ENCODE results near the gene PARD6A.

The PARD6A gene

DNA sequence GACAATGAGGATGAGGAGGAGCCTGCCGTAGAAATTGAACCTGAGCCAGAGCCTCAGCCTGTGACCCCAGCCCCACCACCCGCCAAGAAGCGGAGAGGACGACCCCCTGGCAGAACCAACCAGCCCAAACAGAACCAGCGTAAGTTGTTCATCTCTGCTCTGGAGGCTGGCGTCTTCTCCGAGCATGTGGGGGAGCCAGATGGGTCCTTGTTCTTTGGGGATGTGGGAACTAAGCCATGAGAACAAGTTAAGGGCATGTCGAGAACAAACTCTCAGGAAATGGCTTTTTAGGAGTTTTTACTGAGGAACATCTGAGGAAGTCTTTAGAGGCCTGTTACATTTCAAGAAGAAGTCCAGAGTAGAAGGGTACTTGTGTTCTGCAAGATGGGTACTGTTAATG, 24.0 kb upstream of the PARD6A start:
- H3K9me3 ChIP-seq (ENCODE audit: insufficient read depth, low read length), result no peaks in the 10 kb centered on the region
- H3K79me2 ChIP-seq (ENCODE audit: low read length), result no peaks in the 10 kb centered on the region
- H3K4me1 ChIP-seq (ENCODE audit: low read length), result no peaks in the 10 kb centered on the region
- no peak overlapping the region for H3K9ac ChIP-seq (ENCODE audit: low read length)
- H3K27me3 ChIP-seq (ENCODE audit: low read depth, low read length), result no peaks in the 10 kb centered on the region
- no peak overlapping the region for H3K4me2 ChIP-seq (ENCODE audit: low read length)
- no peak overlapping the region for H2AFZ ChIP-seq (ENCODE audit: low read depth, low read length)
- no peak for TF ChIP-seq EZH2phosphoT487 (IDR thresholded peaks at IDR 0.05; ENCODE audit: low read depth)
- TF ChIP-seq, protein P1, sequence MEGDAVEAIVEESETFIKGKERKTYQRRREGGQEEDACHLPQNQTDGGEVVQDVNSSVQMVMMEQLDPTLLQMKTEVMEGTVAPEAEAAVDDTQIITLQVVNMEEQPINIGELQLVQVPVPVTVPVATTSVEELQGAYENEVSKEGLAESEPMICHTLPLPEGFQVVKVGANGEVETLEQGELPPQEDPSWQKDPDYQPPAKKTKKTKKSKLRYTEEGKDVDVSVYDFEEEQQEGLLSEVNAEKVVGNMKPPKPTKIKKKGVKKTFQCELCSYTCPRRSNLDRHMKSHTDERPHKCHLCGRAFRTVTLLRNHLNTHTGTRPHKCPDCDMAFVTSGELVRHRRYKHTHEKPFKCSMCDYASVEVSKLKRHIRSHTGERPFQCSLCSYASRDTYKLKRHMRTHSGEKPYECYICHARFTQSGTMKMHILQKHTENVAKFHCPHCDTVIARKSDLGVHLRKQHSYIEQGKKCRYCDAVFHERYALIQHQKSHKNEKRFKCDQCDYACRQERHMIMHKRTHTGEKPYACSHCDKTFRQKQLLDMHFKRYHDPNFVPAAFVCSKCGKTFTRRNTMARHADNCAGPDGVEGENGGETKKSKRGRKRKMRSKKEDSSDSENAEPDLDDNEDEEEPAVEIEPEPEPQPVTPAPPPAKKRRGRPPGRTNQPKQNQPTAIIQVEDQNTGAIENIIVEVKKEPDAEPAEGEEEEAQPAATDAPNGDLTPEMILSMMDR (IDR thresholded peaks at IDR 0.05; ENCODE audit: low read depth, low read length), result no peak
- peaks cover 34% of the 10 kb centered on the region for H3K36me3 ChIP-seq (replicated peaks; ENCODE audit: low read depth, low read length)
- no peak overlapping the region for H3K4me3 ChIP-seq (ENCODE audit: low read length)
- H3K27ac ChIP-seq (ENCODE audit: low read length), result no peak overlapping the region
- no peaks in the 10 kb centered on the region for H4K20me1 ChIP-seq (ENCODE audit: insufficient read depth, low read length)

DNA sequence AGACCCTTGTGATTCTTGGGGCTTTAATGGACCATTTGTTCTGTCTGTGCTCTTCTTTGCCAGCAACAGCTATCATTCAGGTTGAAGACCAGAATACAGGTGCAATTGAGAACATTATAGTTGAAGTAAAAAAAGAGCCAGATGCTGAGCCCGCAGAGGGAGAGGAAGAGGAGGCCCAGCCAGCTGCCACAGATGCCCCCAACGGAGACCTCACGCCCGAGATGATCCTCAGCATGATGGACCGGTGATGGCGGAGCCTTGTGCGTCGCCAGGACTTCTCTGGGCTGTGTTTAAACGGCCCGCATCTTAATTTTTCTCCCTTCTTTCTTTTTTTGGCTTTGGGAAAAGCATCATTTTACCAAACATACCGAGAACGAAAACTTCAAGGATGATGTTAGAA, 23.1 kb upstream of the PARD6A start:
- Histone ChIP-seq H3K4me2 (ENCODE audit: low read length) (no peak overlapping the region), H3K36me3 (replicated peaks; ENCODE audit: low read depth, low read length) (peaks cover 28% of the 10 kb centered on the region)

DNA sequence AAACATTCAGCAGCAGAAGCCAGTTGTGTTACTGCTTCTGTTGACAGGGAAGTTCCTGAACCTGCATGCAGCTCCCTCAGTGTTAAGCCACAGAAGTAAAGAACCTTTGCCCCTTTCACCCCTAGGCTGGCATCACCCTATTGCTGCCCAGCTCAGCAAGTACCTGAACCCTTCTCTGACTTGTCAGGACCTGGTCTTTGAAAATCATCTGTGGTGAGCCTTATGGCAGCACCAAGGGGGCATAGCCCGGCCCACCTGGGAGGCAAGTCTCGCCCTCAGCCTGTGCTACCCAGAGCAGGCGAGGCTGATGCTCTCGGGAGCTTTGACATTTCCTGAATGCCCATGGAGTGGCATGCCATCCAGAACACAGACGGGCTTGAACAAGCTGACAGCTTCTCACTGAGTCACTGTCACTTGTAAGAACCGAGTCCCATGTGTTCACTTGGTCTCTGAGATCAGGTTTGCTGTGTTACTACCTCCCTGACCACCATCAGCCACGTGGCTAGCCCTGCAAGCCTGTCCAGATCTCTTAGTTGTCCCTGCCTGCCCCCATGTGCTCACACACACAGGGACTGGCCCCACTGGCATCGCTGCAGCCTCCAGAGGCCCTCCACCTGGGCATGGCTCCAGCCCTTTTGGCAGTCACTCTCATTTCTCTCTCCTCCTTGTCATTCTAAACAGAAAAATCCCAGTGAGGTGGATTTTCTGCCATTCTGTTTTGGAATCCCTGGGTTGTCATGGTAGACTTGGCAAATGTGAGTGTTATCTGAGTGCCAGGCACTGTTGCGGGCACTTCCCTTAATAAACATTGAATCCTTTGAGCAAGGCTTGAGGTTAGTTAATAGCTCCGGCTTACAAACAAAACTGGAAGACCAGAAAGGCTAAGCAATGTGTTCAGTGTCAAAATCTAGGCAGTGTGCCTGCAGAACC, 18.7 kb upstream of the PARD6A start:
- no peak overlapping the region for H3K9ac ChIP-seq (ENCODE audit: low read length)
- H3K27ac ChIP-seq (ENCODE audit: low read length), result no peak overlapping the region
- H4K20me1 ChIP-seq (ENCODE audit: insufficient read depth, low read length), result no peaks in the 10 kb centered on the region

More for the DNA sequence above, 23.1 kb upstream of the PARD6A start:
- H3K9me3 ChIP-seq (ENCODE audit: insufficient read depth, low read length), result no peaks in the 10 kb centered on the region
- H3K4me3 ChIP-seq (ENCODE audit: low read length), result no peak overlapping the region
- no peak overlapping the region for H3K9ac ChIP-seq (ENCODE audit: low read length)
- no peak overlapping the region for H3K27ac ChIP-seq (ENCODE audit: low read length)
- no peaks in the 10 kb centered on the region for H3K27me3 ChIP-seq (ENCODE audit: low read depth, low read length)
- TF ChIP-seq, protein P1 (IDR thresholded peaks at IDR 0.05; ENCODE audit: low read depth, low read length), result no peak
- no peak for TF ChIP-seq EZH2phosphoT487 (IDR thresholded peaks at IDR 0.05; ENCODE audit: low read depth)
- no peaks in the 10 kb centered on the region for H3K4me1 ChIP-seq (ENCODE audit: low read length)
- H2AFZ ChIP-seq (ENCODE audit: low read depth, low read length), result no peak overlapping the region
- H3K79me2 ChIP-seq (ENCODE audit: low read length), result no peaks in the 10 kb centered on the region
- no peaks in the 10 kb centered on the region for H4K20me1 ChIP-seq (ENCODE audit: insufficient read depth, low read length)

DNA sequence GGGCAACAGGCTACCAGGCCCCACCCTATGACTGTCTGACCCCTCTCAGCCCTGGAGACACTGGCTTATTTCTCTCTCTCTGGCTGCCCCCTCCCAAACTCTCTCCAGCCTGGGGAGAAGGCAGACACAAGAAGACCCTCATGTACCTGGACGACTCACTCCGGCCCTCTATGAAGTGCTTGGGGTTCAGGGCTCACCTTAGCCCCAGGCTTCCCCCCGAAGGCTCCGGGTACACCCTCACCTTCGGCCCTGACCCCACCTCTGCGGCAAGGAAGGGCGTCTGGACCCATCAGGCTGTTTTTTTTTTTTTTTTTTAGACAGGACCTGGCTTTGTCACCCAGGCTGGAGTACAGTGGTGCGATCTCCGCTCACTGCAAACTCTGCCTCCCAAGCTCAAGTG, 16.7 kb upstream of the PARD6A start:
- Histone ChIP-seq H2AFZ (ENCODE audit: low read depth, low read length) (peak overlapping the region; percentile 28; the same call in 1 of the 2 replicates), H3K9me3 (ENCODE audit: insufficient read depth, low read length) (no peaks in the 10 kb centered on the region), H3K79me2 (ENCODE audit: low read length) (peaks cover 8% of the 10 kb centered on the region; the same call in 1 of the 2 replicates), H3K27ac (ENCODE audit: low read length) (no peak overlapping the region), H3K4me1 (ENCODE audit: low read length) (peaks cover 6% of the 10 kb centered on the region; the same call in 1 of the 2 replicates), H3K4me2 (ENCODE audit: low read length) (peak overlapping the region; percentile 99), H3K9ac (ENCODE audit: low read length) (peak overlapping the region; percentile 78; the same call in 1 of the 2 replicates), H4K20me1 (ENCODE audit: insufficient read depth, low read length) (no peaks in the 10 kb centered on the region), H3K27me3 (ENCODE audit: low read depth, low read length) (no peaks in the 10 kb centered on the region), H3K36me3 (replicated peaks; ENCODE audit: low read depth, low read length) (peaks cover 4% of the 10 kb centered on the region), H3K4me3 (ENCODE audit: low read length) (peak overlapping the region; percentile 79)
- no peak for TF ChIP-seq EZH2phosphoT487 (IDR thresholded peaks at IDR 0.05; ENCODE audit: low read depth)
- TF ChIP-seq, protein P1 (IDR thresholded peaks at IDR 0.05; ENCODE audit: low read depth, low read length), result no peak

More for the DNA sequence above, 18.7 kb upstream of the PARD6A start:
- H3K4me2 ChIP-seq (ENCODE audit: low read length), result no peak overlapping the region
- H3K36me3 ChIP-seq (replicated peaks; ENCODE audit: low read depth, low read length), result peaks cover 18% of the 10 kb centered on the region
- no peak overlapping the region for H2AFZ ChIP-seq (ENCODE audit: low read depth, low read length)
- no peaks in the 10 kb centered on the region for H3K27me3 ChIP-seq (ENCODE audit: low read depth, low read length)
- H3K9me3 ChIP-seq (ENCODE audit: insufficient read depth, low read length), result no peaks in the 10 kb centered on the region
- H3K79me2 ChIP-seq (ENCODE audit: low read length), result peaks cover 8% of the 10 kb centered on the region; the same call in 1 of the 2 replicates
- no peak for TF ChIP-seq EZH2phosphoT487 (IDR thresholded peaks at IDR 0.05; ENCODE audit: low read depth)
- TF ChIP-seq, protein P1 (IDR thresholded peaks at IDR 0.05; ENCODE audit: low read depth, low read length), result no peak
- peaks cover 6% of the 10 kb centered on the region; the same call in 1 of the 2 replicates for H3K4me1 ChIP-seq (ENCODE audit: low read length)
- H3K4me3 ChIP-seq (ENCODE audit: low read length), result no peak overlapping the region
